GM21515 (cell line): ENCODE results near the gene NSD2.
"Not testable (repeated sequence)": the region's sequence is repeated elsewhere in the genome, so short reads cannot be mapped to it uniquely, and the experiment has no call there.

Source experiments
- ATAC-seq: cut with Tn5 transposase; IDR thresholded peaks from one replicate; pipeline ENCODE4 v1.9.1; 2021; ENCODE audit not compliant: unreplicated experiment

NSD2 gene

GRCh38 chr4:1898007-1898406 lies 26.8 kb downstream of the NSD2 start:
- no peak for ATAC-seq

- ATAC-seq, result no peak
Measured at GRCh38 chr4:1898681-1899080, 27.5 kb downstream of the NSD2 start.

GRCh38 chr4:1899149-1900086 lies 28.2 kb downstream of the NSD2 start:
- ATAC-seq, result peak; percentile 72

DNA sequence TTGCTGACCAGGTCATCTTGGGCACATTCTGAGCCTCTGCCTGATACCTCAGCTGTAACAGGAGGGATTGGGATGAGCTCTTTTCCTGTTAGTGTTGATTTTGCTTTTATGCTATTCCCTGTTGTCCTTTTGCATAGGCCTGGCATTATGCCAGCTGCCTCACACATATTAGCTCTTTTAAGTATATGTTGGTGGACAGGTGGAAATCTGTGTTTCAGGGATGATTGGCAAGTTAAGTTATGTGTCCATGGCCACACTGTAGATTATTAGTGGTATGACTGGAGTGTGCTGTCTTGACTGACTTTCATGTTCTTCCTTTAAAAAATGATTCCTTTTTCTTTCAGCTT lies 28.9 kb downstream of the NSD2 start:
- ATAC-seq, result no peak

GRCh38 chr4:1900624-1901023 lies 29.4 kb downstream of the NSD2 start:
- no peak for ATAC-seq

DNA sequence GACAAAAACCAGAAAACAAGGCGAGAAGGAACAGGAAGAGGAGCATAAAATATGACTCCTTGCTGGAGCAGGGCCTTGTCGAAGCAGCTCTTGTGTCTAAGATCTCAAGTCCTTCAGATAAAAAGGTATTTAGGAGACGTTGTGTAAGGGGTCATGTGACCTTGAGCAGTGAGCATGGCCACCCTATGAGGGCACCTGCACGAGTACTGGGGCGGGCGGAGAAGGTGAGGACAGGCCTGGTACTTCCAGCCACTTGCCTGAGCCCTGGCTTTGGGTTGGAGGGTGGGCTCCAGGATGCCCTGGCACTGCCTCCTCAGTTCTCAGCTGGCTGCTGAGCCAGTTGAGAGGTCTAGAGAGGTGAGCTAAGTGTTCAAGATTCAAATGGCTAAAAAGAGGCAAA lies 29.9 kb downstream of the NSD2 start:
- ATAC-seq, result no peak

GRCh38 chr4:1902243-1902642 lies 31.1 kb downstream of the NSD2 start:
- ATAC-seq, result no peak

- no peak for ATAC-seq
Measured at GRCh38 chr4:1903035-1903434, 31.8 kb downstream of the NSD2 start.

DNA sequence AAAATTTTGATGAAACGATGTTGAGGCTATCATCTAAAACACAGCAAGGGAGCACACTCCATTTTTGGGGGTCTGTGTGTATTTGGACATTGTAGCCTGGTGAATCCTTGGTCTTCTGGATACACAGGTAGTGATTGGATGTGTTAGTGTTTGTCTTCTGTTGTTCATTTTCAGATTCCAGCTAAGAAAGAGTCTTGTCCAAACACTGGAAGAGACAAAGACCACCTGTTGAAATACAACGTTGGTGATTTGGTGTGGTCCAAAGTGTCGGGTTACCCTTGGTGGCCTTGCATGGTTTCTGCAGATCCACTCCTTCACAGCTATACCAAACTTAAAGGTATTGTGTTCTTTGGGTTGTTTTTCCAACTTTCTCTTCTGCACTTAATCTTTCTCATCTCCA lies 32.8 kb downstream of the NSD2 start:
- no peak for ATAC-seq

GRCh38 chr4:1907848-1908525 lies 36.8 kb downstream of the NSD2 start:
- no peak for ATAC-seq

DNA sequence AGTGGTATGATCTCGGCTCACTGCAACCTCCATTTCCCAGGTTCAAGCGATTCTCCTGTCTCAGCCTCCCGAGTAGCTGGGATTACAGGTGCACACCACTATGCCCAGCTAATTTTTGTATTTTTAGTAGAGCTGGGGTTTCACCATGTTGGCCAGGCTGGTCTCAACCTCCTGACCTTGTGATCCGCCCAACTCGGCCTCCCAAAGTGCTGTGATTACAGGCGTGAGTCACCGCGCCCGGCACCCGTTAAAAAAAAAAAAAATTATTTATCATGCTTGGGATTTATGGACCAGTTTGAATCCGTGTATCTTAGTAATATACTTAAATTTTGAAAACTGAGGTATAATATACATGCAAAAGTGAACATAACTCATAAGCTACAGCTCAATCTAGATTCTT lies 38.5 kb downstream of the NSD2 start:
- ATAC-seq, result not testable (repeated sequence)

DNA sequence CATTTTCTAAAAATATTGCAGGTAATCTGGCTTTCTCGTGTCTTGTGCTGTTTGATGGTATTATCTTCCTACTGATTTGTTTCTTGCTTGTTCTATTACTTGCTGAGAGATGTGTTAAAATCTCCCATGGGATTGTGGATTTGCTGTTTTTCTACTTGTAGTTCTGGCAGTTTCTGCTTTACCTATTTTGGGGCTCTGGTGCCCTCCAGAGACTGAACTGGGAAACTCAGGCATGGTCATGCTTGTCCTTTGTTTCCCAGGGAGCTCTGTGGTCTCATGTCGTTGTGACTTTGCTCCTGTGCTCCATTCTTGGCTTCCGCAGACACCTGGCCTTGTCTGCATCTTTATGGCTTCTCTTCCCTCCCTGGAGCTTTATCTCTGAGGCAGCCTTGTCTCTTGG lies 39.5 kb downstream of the NSD2 start:
- ATAC-seq, result no peak

GRCh38 chr4:1911316-1911715 lies 40.1 kb downstream of the NSD2 start:
- not testable (repeated sequence) for ATAC-seq

GRCh38 chr4:1922821-1923220 lies 51.6 kb downstream of the NSD2 start:
- ATAC-seq, result no peak

DNA sequence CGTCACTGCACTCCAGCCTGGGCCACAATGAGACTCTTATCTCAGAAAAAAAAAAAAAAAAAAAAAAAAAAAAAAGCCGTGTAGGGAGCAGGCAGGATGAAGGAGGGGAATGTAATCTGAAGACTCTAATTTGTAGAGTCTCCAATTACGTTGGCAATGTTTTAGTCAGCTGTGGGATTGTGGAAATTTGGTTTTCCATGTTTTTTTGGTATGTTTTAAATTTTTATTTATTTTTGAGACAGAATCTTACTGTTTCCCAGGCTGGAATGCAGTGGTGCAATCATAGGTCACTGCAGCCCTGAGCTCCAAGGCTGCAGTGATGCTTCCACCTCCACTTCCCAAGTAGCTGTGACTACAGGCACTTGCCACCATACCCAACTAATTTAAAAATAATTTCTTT lies 56.5 kb downstream of the NSD2 start:
- ATAC-seq, result no peak

DNA sequence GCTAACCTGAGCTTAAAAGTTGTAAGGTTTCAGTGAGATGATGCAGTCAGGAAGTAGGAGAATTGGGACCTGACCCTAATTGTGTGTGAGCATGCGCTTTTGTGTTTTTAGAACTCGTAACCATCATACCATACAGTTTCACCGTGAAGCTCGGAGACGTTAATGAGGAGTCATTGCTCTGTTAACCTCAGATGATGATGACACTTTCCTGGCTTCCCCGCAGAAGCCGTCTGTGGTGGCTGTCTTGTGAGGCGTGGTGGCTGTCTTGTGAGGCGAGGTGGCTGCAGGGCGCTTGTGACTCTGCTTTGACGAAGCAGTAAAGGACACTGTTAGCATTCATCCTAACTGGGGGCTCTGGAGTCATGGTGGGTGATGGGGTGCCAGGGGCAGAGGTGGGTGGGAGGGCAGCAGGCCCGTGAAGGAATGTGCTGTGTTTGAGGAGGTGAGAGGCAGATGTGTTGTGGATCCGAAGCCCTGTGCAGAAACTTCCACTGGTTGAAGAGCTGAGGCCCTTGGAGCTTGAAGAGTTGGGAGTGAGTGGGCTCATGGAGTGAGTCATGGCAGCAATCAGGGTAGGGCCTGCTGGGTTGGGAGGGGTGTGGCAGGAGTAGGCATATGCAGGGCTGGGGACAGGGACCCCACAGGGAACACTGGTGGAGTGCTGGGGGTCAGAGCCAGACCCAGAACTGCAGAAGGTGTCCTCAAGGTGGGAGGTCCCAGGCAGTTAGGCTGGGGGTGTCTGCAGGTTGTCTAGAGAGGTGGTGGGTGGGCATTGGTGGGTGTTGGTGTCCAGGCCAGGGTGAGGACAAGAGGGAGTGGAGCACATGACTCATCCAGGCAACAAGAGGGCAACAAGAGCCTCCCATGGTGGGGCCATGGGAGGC lies 57.4 kb downstream of the NSD2 start:
- ATAC-seq, result no peak

DNA sequence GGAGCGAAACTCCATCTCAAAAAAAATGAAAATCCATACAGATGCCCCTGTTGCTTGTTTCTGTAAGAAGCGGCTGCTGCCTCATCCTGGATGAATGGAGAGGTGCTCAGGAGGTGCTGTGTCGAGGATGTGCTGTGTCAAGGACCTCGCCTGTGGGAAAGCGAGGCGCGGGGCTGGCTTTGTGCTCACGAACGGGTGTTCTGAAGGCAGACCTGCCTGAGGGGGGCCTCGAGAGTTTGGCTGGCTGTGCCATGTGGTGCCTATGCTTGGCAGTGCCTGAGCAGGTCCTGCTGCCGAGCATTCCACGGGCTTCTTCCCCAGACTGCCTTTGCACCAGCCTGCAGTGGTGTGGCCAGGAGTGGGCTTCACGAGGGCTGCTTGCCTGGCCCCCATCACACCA lies 61.5 kb downstream of the NSD2 start:
- ATAC-seq, result no peak

GRCh38 chr4:1933700-1934099 lies 62.5 kb downstream of the NSD2 start:
- no peak for ATAC-seq

DNA sequence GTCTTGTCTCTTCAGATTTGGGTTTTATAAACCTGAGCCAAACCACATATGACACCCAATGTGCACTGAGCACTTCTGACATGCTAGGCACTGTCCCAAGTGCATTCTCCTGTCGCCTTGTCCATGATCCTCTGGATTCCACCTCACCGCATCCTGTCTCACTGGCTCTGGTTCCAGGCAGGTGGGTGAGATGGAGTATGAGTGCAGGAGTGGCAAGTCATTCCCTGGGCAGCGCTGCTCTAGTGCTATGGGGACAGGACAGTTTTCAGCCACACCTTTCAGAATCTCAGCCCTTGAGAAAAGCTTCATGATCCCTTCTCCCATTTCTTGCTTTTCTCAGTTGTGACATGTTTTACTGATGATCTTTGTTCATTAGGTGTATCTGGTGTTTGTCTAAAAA lies 66.4 kb downstream of the NSD2 start:
- ATAC-seq, result no peak

- no peak for ATAC-seq
Measured at GRCh38 chr4:1938027-1938426, 66.8 kb downstream of the NSD2 start.

DNA sequence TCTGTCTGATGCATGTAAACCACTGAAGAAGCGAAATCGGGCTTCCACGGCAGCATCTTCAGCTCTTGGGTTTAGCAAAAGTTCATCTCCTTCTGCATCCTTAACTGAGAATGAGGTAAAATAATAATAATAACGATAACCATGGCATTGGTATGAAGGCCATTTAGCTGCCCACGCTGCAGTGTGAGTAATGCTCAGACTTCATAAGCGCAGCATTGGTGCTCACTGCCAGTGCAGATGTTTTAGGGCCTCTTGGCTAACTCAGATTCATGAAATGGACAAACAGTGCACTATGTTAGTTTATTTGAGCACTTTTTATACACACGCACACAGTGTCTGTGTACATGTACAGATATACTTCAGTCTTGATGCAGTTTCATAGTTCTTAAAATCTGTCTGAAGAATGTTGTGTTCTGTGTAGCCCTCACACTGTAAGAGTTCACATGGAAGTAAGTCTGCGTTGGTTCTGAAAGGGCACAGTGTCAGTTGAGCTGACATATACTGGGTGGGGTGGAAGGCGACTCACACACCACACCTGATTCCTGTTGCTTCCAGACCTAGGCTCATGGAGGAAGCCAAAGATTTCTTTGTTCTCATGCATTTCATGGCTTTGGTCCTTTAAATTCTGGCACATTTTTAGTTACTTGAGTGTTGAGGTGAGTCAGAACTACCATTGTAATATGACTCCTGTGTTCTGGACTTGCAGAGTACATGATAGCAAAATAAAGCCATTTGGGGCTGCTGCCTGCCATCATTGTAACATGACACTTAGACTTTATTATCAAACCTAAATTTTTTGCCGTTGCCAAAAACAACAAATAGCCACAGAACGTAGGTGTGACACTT lies 68.7 kb downstream of the NSD2 start:
- no peak for ATAC-seq
